Retinal pigment epithelial cell (primary cell): ENCODE data around the gene C11orf42.

Experiments used
- DNase-seq: peaks from one replicate; pipeline ENCODE4 v3.0.0-alpha.2; 2010; ENCODE audit warnings: low read depth
- H3K4me3 ChIP-seq: 2 replicates; pipeline ENCODE4 v1.5.1; 2011; ENCODE audit warnings: mild to moderate bottlenecking, low read length, control low read depth, moderate library complexity
- CTCF ChIP-seq: conservative IDR thresholded peaks from 2 replicates; pipeline ENCODE4 v1.5.1; 2011; ENCODE audit warnings: low read depth, low read length, control low read depth, inconsistent platforms

The C11orf42 gene

GRCh38 chr11:6205366-6205765 is at the start of gene C11orf42:
TSS of gene C11orf42 (plus strand) at chr11:6205557. CDS start at chr11:6205616, 59 bp downstream.
- no peak for TF ChIP-seq CTCF

GRCh38 chr11:6156628-6157359 is 48.6 kb upstream of the C11orf42 start:
- TF ChIP-seq CTCF = no peak
- no peak overlapping the region for H3K4me3 ChIP-seq
- no peak for DNase-seq

More at GRCh38 chr11:6205366-6205765, at the start of gene C11orf42:
- H3K4me3 ChIP-seq = no peak within 1 kb of the TSS
- DNase-seq = no peak

GRCh38 chr11:6170226-6170625 is 35.1 kb upstream of the C11orf42 start, which contains the start of gene OR52B2:
TSS of gene OR52B2 (minus strand) at chr11:6170326. CDS start at chr11:6170326, 0 bp downstream.
- DNase-seq = no peak
- no peak for TF ChIP-seq CTCF
- H3K4me3 ChIP-seq = no peak within 1 kb of the TSS

- no peak for TF ChIP-seq CTCF
- no peak overlapping the region for H3K4me3 ChIP-seq
- no peak for DNase-seq
These were observed 29.9 kb upstream of the C11orf42 start for GRCh38 chr11:6175440-6175839.

GRCh38 chr11:6191742-6192141 is 13.6 kb upstream of the C11orf42 start:
- no peak for DNase-seq
- no peak overlapping the region for H3K4me3 ChIP-seq
- no peak for TF ChIP-seq CTCF

GRCh38 chr11:6194065-6194581 is 11.2 kb upstream of the C11orf42 start:
- no peak for TF ChIP-seq CTCF
- H3K4me3 ChIP-seq = no peak overlapping the region
- DNase-seq = no peak

- TF ChIP-seq CTCF = no peak
- DNase-seq = no peak
- H3K4me3 ChIP-seq = no peak overlapping the region
These were observed 9.0 kb upstream of the C11orf42 start for GRCh38 chr11:6196396-6196795.
